HuH-7.5 (cell line): ENCODE results near the gene MYO15A.
A peak's percentile ranks its signal among the peaks of the same experiment; 100 is the strongest.

Source experiments
- DNase-seq: peaks from one replicate; pipeline ENCODE4 v3.0.0; 2011; ENCODE audit warnings: low spot score

The MYO15A gene

GRCh38 chr17:18108401-18109312 is at the start of gene MYO15A:
Gene MYO15A (plus strand): TSS chr17:18108756. CDS start chr17:18118801, 10,045 bp downstream.
- DNase-seq = no peak

GRCh38 chr17:18059283-18059682 is 49.3 kb upstream of the MYO15A start:
- DNase-seq = no peak

GRCh38 chr17:18064053-18064452 is 44.5 kb upstream of the MYO15A start:
- no peak for DNase-seq

GRCh38 chr17:18065546-18065945 is 43.0 kb upstream of the MYO15A start:
- no peak for DNase-seq

- DNase-seq = no peak
Measured at GRCh38 chr17:18066866-18067265, 41.7 kb upstream of the MYO15A start.

GRCh38 chr17:18069101-18069500 is 39.5 kb upstream of the MYO15A start:
- no peak for DNase-seq

GRCh38 chr17:18070861-18071340 is 37.7 kb upstream of the MYO15A start:
- no peak for DNase-seq

GRCh38 chr17:18071751-18072150 is 36.8 kb upstream of the MYO15A start:
- no peak for DNase-seq

- no peak for DNase-seq
Measured at GRCh38 chr17:18074566-18075272, 33.8 kb upstream of the MYO15A start.

- no peak for DNase-seq
Measured at GRCh38 chr17:18076936-18077335, 31.6 kb upstream of the MYO15A start.

GRCh38 chr17:18079543-18079942 is 29.0 kb upstream of the MYO15A start:
- no peak for DNase-seq

- DNase-seq = no peak
Measured at GRCh38 chr17:18084256-18084655, 24.3 kb upstream of the MYO15A start.

- DNase-seq = peak; percentile 86
Measured at GRCh38 chr17:18087610-18088491, 20.7 kb upstream of the MYO15A start, which contains the start of gene DRG2. Gene DRG2 (plus strand): TSS chr17:18087948. CDS start chr17:18088024, 76 bp downstream.

- DNase-seq = no peak
Measured at GRCh38 chr17:18089613-18090012, 18.9 kb upstream of the MYO15A start.

GRCh38 chr17:18093616-18094408 is 14.7 kb upstream of the MYO15A start:
- no peak for DNase-seq

- no peak for DNase-seq
Measured at GRCh38 chr17:18094409-18094807, 14.1 kb upstream of the MYO15A start.

GRCh38 chr17:18099516-18099915 is 9.0 kb upstream of the MYO15A start:
- DNase-seq = no peak

- no peak for DNase-seq
Measured at GRCh38 chr17:18100616-18101015, 7.9 kb upstream of the MYO15A start.

- no peak for DNase-seq
Measured at GRCh38 chr17:18101828-18102227, 6.7 kb upstream of the MYO15A start.

- DNase-seq = no peak
Measured at GRCh38 chr17:18102640-18103039, 5.9 kb upstream of the MYO15A start.

- no peak for DNase-seq
Measured at GRCh38 chr17:18105027-18105426, 3.5 kb upstream of the MYO15A start.
